Fibroblast of skin of abdomen (primary cell): Measurements from ENCODE around the gene SDK1.
"Not testable (repeated sequence)": the region's sequence is repeated elsewhere in the genome, so short reads cannot be mapped to it uniquely, and the experiment has no call there.

Source experiments
- DNase-seq: peaks from one replicate; pipeline ENCODE4 v3.0.0-alpha.2; 2013

The SDK1 gene

DNA sequence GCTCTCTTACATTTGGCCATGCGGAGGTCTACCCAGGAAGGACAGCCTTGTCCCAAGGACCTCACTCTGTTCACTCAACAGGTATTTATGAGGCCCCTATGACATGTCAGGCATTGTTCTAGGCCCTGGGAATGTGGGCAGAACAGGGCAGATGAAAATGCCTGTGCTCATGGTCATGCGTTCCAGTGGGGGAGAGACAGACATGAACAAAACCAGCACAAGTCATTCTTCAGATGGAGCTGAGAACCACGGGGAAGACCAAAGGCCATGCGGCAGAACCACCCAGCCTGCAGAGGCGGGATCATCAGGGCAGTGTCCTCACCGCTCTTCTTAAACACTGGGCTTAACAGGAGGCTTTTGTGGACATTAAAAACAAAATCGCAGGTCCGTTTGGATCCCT is 636.1 kb downstream of the SDK1 start:
- DNase-seq: no peak

DNA sequence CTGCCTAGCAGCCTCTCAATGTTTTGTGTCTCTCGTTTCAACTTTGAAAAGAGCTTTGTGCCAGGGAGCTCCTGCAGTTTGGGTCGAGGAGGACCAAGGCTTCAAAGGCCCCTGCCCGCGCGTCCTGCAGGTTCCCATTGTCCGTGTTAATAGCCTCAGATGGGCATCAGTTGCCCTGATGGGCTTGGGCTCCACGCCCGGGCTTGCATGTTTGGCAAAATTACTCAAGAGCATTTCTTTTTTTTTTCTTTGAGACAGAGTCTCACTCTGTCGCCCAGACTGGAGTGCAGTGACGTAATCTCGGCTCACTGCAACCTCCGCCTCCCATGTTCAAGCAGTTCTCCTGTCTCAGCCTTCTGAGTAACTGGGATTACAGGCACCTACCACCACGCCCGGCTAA is 636.6 kb downstream of the SDK1 start:
- no peak for DNase-seq

DNA sequence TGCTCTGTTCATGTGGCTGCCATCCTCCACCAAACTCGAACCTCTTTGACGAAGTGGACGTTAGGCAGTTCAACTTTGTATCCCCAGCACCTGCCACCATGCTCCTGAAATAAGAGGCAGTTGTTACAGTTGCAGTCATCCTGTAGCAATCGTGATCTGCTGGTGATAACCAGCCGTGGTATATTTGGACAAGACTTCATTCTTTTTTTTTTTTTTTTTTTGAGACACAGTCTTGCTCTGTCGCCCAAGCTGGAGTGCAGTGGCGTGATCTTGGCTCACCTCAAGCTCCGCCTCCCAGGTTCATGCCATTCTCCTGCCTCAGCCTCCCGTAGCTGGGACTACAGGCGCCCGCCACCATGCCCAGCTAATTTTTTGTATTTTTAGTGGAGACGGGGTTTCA is 640.7 kb downstream of the SDK1 start:
- not testable (repeated sequence) for DNase-seq

DNA sequence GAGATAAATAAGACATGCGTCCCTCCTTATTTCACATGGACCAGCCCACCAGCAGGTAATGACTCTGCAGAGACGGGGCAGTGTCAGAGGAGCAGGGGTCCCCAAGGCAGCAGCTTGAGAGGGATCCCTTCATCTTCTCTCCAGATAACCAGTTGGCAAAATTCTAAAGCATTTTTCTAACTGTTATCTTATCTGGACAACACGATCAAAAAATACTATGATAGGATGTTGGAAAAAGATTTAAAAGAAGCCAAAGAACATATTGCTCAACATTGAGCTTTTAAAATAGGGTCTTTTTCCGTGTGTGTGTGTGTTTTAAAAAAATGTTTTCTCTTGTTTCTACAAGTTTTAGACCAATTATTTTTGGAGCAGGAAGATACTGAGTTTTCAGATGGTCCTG is 641.2 kb downstream of the SDK1 start:
- DNase-seq: no peak

- no peak for DNase-seq
These were observed 642.0 kb downstream of the SDK1 start for GRCh38 chr7:3942816-3943745.

GRCh38 chr7:3943779-3944520 is 642.9 kb downstream of the SDK1 start:
- no peak for DNase-seq

DNA sequence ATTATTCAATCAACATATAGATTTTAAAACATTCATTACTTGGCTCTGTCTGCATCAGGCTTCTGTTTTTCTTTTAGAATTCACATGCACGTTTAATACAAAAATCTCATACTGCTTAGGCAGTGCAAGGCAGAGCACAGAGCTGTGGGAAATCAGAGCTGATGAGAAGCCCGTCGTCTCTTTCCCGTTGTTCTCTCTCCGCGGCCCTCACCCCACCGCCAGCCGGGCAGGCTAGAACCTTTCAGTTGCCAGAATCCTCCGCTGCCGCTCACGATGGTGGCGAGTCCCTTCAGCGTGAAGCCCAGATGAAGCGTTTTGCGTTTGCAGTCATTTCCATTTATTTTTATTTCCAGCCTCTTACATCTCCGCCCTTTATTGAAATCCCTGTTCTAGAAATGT is 648.2 kb downstream of the SDK1 start:
- DNase-seq: no peak

GRCh38 chr7:3950249-3950648 is 649.2 kb downstream of the SDK1 start:
- no peak for DNase-seq

- DNase-seq: no peak
These were observed 650.4 kb downstream of the SDK1 start for GRCh38 chr7:3951316-3952055.

GRCh38 chr7:3953133-3953532 is 652.1 kb downstream of the SDK1 start:
- no peak for DNase-seq

- no peak for DNase-seq
These were observed 652.9 kb downstream of the SDK1 start for GRCh38 chr7:3953946-3954345.

DNA sequence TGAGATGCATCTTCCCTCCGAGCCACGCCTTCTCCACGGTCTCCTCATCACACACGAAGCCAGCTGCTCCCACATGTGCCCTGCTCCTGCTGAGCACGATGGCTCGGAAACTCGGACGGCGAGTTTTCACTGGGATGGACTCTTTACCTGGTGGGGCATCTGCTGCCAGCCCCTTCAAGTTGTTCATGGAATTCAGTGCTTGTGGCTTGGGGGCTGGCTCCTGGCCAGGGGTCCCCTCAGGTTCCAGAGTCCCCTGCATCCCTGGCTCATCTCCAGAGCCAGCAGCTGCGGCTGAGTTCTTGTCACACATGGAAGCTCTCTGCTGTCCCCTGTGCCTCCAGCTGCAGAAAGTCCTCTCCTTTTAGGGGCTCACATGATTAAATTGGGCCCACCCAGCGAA is 654.0 kb downstream of the SDK1 start:
- DNase-seq: no peak

DNA sequence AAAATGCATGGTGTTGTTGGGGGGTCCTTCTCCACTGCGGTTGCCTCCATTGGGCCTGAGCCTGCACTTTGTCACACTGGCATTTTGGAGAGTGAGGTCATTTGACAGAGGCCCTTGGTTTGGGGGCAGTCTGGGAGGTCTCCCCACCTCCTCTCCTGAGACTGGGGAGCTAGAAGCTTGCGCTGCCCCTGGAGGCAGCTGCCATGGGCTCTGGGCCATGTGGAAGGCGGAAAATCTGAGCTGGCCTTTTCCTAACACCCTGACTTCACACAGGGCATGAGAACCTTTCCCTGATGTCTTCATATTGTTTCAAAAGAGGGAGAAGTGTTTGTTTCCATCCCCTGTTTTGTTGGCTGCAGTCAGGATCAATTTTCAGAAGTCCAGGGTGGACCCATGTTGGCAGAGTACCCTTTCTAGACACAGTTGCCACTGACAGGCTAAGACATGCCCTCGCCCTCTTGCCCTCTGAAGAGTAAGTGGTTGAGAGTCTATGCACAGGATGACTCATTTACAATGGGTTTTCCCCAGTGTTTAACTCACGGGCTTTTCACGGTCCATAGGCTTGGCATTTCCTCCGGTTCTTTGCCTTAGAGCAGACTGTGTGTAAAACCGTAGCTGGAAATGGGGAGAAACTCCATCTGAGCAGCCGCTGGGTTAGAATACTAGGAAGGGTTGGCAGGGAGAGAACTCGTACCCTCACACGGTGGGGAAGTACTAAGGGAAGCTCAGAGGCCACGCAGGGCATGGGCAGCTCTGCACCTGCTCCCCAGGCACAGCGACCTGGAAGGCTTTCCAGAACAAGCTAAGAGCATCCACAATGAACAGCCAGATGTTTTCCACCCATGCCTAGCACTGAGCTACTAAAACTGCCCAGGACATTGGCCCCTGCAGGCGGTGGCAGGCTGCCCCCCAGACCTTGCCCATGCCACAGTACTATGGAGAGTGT is 655.0 kb downstream of the SDK1 start:
- DNase-seq: no peak

DNA sequence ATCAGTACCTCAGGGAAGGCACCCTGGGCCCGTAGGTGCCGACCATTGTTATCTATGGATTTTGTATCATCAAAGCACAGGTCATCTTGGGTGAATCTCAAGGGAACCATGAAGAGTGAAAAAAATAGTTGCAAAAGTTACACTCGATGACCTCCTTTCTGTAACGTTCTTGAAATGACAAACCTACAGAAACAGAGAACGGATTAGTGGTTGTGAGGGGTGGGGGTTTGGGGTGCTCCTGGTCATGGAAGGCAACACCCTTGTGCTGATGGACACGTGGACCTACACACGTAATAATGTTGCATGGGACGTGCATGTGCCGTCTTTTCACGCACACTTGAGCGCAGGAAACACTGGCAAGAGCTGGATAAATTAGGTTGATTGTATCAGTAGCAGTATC is 655.9 kb downstream of the SDK1 start:
- no peak for DNase-seq

DNA sequence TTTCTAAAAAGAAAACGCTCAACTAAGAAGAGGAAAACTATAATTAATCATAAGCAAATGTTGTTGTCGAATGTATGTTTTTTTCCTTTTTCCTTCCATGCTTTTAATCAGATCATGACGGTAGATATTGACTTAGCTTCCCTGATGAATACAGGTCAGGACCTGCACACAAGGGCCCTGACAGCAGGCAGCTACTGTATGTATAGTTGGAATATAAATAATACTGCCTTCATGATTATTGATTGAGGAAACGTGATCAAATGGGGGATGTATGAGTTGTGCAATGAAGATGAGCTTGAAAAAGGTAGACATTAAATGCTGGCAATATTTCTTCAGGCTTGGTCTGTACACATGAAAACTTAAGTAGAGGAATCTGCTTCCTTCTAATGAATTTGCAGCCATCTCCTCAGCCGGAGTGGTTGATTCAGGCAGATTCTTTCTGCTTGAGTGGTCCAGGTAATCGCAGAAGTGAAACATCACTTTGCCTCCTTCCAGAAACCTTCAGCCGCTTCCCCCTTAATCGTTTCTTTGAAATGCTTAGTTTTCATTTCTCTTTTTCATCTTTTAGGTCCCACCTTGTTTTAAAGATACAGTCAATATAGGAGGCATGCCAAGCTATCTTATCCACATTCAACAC is 656.5 kb downstream of the SDK1 start:
- no peak for DNase-seq

- no peak for DNase-seq
These were observed 657.0 kb downstream of the SDK1 start for GRCh38 chr7:3958109-3958483.

DNA sequence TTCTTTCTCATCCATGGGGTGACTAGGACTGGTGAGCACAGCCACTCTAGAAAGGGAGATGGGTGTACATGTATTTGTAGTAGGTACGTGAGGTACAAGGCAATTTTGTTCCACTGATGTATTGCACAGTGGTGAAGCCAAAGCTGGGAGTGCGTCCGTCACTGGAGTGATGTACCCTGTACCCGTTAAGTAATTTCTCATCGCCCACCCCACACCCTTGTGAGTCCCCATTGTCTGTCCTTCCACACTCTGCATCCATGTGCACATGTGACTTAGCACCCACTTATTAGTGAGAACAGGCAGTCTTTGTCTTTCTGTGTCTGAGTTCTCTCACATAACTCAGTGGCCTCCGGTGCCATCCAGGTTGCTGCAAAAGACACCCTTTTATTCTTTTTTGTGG is 658.3 kb downstream of the SDK1 start:
- DNase-seq: no peak

DNA sequence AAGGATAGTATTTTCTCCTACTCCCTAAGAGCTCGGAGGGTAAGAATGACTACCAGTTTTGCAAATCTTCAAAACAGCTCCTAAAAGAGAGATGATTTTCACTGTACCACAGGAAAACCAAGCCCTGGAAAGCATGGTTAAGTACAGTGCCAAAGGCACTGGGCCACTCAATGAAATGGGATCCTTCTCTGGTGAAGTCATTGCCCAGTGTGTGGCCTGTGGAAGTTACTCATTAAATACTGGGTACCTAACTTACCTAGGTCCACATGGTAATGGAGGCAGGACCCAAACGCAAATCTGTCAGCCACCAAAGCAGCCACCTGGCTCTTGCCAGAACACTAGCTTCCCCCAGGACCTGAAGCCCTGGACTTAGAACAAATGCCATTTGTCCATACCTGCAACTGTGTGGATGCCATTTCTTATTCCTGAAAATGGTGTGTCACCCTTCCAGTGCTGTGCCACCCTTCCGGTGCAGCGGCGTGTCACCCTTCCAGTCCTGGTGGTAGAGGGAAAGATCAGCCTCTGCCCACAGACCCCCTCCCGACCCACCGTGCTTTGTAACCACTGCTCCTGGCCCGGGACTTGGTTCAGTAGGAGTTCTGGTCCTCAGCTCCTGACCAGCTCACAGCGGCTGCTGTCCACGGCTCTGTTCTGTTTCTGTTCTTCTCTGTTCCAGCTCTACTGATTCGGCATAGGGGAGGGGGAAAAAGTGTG is 659.2 kb downstream of the SDK1 start:
- DNase-seq: no peak

- DNase-seq: no peak
These were observed 659.9 kb downstream of the SDK1 start for GRCh38 chr7:3960942-3961341.

GRCh38 chr7:3961857-3962503 is 660.9 kb downstream of the SDK1 start:
- no peak for DNase-seq
